NCI-H2029 (cell line): Measurements from ENCODE around the gene CPPED1.
"Not testable (repeated sequence)": the region's sequence is repeated elsewhere in the genome, so short reads cannot be mapped to it uniquely, and the experiment has no call there.

Experiments used
- DNase-seq: peaks from one replicate; lab custom pipeline; 2025; lab: John Stamatoyannopoulos, UW

Gene CPPED1, protein sequence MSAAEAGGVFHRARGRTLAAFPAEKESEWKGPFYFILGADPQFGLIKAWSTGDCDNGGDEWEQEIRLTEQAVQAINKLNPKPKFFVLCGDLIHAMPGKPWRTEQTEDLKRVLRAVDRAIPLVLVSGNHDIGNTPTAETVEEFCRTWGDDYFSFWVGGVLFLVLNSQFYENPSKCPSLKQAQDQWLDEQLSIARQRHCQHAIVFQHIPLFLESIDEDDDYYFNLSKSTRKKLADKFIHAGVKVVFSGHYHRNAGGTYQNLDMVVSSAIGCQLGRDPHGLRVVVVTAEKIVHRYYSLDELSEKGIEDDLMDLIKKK

DNA sequence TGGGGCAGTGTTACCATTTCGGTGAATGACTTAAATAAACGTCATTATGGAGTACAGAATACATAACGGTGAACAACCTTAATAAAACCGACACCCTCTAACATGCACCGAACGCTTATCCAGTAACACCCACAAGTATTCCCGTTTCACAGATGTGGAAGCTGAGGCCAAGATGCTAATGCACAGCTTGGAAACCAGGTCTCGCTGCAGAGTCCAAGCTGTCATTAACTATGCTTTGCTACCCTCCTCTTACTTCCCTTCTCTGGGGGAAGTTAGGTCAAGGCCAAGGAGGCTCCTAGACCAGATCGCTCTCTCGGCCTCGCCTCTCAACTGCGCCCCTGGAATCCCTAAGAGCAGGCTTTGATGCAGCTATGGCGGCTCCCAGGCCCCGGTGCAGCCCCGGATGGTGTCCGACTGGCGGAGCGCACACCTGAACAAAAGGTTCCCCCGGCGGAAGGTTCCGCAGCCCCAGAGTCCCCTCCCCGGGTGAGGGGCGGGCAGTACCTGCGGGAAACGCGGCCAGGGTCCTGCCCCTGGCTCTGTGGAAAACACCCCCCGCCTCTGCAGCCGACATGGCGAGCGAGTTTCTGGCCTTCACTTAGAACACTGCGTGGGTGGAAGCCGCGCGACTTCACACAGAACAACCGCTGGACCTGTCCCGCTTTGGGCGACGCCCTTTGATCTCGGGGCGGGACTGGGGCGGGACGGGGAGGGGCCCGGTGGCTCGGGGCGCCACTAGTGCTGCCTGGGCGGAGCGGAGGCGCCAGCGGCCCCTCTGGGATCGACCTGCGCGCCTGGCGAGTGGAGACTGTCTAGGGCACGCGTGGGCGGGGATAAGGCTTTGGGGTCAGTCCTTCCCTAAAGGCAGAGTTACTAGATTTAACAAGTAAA, at the start of gene CPPED1:
Gene CPPED1, minus strand, starts transcription at position 685 of the 891 bp plus-strand sequence. Its CDS starts 111 bp downstream, at position 574.
- DNase-seq, result peak; percentile 86

DNA sequence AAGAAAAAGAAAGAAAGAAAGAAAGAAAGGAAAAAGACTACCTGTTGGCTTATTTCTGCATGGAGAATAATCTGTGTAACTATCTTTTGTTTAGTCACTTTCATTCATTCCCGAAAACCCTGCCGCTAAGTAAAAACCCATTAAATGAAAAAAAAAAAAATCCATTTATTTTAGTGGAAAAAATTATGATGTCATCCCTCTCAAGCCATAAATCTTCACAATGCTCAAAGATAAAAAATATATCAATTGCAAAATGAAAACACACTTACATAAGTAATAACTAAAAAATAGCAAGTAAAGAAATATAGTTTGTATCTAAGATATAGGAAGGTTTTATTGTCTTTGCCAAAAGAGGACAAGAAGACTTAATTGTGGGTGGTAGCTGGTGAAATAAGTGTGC, 46.5 kb upstream of the CPPED1 start:
- no peak for DNase-seq

DNA sequence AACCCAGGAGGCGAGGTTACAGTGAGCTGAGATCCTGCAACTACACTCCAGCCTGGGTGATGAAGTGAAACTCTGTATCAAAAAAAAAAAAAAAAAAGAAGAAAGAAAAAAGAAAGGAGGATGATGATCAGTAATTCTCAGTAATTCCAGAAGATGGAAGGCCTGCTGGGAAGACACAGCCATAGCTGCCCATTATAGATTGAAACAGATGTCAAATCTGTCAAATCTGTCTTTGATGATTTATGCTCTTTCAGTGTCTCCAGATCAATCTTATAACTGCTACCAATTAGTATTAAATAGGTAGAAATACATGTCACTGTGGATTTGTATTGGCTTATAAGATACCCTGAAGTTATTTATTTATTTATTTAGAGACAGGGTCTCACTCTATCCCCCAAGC, 42.9 kb upstream of the CPPED1 start:
- no peak for DNase-seq

DNA sequence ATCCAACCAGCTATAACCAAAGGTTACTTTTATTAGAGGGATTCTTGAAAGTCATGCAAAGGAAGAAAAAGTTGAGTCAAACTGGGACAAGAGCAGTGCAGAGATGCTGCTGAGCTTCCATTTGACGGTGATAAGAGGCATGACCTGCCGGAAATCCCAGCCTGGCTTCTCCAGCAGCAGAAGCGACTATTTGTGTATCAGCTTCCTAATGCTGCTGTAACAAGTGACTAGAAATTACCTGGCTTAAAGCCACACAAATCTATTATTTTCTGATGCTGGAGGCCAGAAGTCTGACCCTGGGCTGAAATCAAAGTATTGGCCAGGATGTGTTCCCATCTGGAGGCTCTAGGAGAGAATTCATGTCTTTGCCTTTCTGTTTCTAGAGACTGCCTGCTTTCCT, 41.6 kb upstream of the CPPED1 start:
- no peak for DNase-seq

DNA sequence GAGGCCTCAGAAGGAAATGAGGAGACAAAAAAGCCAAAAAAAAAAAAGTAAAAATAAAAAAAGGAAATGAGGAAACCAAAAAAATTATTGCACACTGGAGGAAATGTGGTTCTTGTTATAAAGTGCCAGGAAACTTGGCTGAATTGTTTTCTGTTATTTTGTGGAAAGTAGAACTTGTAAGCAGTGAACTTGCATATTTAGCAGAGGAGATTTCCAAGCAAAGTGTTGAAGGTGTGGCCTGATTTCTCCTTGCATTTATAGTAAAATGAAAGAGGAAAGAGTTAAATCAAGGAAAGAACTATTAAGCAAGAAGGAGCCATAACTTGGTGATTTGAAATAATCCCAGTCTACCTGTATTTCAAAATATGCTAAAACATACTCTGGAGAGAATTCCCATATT, 34.1 kb upstream of the CPPED1 start:
- no peak for DNase-seq

DNA sequence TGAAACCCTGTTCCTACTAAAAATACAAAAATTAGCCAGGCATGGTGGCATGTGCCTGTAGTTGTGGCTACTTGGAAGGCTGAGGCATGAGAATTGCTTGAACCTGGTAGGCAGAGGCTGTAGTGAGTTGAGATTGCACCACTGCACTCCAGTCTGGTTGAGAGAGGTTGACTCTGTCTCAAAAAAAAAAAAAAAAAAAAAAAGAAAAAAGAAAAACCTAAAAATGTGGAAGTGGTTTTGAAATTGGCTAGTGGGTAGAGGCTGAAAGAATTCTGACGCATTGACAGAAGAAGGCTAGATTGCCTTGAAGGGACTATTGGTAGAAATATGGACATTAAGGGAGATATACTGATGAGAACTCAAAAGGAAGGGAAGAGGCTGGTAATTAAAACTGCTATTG, 33.6 kb upstream of the CPPED1 start:
- DNase-seq, result no peak

DNA sequence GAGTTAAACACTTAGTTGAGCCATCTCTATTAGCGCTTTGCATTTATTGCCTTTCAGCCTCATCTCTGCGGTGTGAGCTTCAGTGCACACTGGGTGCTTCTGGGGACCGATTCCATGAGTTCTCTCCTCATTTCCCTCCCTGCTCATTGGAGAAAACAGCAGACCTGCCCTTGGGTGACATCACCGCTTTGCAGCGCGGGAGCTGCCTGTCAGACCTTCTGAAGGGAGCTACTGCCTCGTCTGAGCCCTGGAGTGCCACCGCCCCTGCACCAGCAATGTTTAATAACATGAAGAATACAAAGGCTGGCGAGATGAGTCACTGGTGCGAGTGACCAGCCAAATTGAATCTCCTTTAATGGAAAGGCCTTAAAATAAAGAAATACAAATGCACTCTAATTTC, 30.2 kb upstream of the CPPED1 start:
- peak; percentile 53 for DNase-seq

DNA sequence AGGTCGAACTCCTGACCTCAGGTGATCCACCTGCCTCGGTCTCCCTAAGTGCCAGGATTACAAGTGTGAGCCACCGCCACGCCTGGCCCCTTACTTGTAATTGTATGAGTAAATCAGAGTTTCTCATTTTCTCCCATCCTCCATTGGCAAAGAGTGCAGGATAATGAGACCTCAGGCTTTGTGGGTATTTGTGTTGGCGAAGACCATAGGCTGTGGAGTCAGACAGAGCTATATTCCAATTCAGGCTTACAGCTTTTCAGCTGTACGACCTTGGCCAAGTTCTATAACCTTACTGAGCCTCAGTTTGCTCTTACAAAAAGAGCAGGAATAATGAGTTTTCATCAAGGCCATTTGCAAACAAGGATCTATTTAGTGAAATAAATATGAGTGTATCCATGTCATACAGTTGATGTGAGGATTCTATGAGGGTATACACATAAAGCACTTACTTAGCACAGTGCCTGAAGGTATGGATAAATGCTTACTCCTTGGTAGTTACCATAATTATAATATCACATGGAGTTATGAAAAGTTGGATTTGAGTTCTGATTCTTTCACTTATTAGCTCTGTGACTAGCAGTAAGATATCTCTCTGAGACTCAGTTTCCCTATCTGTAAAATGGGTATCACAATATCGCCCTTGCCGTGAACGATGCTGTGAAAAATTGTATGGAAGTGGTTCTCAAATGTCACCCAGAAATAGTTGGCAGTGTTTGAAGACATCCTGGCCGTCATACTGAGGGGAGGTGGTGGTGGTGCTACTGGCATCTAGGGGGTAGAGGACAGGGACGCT, 25.6 kb upstream of the CPPED1 start:
- DNase-seq, result no peak

DNA sequence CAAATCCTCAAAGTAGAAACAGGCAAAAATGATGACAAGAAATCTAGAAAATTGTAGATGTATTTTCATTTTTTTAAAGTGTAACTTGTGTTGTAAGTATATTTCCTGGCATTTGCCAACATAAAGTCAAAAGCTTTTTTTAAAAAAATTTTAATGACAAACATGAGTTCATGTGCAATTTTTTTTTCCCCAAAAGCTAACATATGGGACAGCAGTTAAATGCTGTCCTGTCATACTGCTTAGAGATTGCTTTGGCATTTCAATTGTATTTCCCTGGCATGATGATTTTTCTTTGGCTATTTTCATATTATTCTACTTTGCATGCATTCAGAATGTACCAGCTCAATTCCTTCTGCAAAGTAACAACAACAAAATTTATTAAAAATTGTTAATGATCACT, 24.5 kb upstream of the CPPED1 start:
- no peak for DNase-seq

DNA sequence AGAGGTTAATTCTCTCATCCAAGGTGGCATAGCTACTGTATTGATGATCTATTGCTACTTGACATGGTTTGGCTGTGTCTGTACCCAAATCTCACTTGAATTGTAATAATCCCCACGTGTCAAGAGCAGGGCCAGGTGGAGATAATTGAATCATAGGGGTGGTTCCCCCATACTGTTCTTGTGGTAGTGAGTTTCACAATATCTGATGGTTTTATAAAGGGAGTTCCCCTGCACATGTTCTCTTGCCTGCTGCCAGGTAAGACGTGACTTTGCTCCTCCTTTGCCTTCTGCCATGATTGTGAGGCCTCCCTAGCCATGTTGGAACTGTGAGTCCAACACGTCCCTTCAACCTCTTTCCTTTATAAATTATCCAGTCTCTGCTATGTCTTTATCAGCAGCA, 22.9 kb upstream of the CPPED1 start:
- DNase-seq, result no peak

DNA sequence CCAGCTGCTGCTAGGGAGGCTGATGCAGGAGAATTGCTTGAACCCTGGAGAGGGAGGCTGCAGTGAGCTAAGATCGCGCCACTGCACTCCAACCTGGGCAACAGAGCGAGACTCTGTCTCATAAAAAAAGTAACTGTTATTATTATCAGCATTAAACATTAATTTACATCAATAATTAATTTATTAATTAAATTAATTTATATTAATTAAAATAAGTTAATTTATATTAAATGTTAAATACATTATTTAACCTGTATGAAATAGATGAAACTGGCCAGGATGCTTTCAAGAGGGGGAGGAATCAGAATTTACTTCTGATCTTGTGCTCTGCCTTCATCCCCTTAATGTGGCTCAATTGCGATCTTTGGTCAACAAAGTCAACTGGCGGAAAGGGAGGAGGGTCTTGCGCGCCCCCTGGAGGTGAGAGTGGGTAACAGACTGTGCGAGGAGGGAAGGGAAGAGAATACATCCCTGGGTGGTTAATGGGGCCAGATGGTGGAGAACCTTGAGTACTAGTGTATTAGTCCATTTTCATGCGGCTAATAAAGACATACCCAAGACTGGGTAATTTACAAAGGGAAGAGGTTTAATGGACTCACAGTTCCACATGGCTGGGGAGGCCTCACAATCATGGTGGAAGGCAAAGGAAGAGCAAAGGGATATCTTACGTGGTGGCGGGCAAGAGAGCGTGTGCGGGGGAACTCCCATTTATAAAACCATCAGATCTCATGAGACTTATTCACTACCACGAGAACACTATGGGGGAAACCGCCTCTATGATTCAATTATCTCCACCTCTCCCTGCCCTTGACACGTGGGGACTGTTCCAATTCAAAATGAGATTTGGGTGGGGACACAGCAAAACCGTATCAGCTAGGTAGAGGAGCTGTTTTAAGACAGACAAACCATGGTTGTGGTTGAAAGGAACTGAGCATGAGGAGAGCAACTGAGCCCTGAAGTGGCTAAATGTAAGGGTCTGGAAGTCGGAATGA, 15.7 kb upstream of the CPPED1 start:
- DNase-seq, result no peak

DNA sequence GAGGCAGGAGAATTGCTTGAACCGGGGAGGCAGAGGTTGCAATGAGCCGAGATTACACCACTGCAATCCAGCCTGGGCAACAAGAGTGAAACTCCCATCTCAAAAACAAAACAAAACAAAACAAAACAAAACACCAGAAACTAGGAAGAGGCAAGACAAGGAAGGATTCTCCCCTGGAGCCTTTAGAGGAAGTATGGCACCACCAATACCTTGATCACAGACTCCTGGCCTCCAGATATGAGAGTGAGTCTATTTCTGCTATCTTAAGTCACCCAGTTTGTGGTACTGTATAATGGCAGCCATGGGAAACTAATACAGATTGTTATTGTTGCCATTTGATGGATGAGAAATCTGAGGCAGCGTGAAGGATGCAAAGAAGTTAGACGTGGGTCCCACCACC, 14.6 kb upstream of the CPPED1 start:
- no peak for DNase-seq

DNA sequence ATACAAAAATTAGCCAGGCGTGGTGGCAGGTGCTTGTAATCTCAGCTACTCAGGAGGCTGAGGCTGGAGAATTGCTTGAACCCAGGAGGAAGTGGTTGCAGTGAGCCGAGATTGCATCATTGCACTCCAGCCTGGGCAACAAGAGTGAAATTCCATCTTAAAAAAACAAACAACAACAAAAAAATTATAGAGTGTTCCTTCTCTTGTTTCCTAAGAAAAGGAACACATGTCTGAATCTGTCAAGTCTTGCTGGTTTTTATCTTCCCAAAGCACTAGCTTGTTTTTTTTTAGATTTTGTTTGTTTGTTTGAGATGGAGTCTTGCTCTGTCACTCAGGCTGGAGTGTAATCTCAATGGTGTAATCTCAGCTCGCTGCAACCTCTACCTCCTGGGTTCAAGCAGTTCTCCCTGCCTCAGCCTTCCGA, 13.1 kb upstream of the CPPED1 start:
- DNase-seq, result peak; percentile 25

DNA sequence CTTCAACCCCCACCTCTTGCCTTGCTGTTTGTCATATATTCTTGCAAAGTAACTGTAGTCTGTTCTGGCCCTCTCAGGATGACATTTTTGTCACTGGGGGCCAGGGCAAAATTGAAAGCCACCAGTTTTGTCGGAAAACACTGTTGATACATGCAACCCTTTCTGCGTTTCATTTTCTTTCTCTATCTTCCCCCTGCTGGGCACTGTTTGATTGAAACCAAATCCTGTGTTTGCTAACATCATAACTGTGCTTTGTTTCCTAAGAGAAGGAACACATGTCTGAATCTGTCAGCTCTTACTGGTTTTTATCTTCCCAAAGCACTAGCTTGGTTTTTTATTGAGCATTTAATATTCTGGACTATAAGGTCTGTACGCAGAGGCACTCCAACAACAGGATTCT, 11.7 kb upstream of the CPPED1 start:
- no peak for DNase-seq

DNA sequence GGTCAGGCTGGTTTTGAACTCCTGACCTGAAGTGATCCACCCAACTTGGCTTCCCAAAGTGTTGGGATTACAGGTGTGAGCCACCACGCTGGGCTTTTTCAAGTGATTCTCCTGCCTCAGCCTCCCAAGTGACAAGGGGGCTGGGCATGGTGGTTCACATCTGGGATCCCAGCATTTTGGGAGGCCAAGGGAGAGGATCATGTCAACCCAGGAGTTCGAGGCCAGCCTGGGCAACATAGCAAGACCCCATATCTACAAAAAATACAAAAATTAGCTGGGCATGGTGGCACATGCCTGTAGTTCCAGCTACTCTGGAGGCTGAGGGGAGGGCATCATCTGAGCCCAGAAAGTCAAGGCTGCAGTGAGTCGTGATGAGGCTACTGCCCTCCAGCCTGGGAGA, 10.0 kb upstream of the CPPED1 start:
- DNase-seq, result not testable (repeated sequence)

DNA sequence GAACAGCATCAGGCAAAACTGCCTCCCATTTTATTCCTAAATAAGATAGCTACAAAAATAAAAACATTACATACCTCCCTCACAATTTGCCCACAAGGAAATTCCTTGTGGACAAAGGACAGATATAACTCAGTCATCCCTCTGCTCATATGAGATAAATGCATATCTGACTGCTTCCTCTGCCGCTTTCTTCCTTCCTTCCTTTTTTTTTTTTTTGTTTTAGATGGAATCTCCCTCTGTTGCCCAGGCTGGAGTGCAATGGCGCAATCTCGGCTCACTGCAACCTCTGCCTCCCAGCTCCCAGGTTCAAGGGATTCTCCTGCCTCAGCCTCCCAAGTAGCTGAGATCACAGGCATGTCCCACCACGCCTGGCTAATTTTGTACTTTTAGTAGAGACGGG, 9.6 kb upstream of the CPPED1 start:
- not testable (repeated sequence) for DNase-seq

DNA sequence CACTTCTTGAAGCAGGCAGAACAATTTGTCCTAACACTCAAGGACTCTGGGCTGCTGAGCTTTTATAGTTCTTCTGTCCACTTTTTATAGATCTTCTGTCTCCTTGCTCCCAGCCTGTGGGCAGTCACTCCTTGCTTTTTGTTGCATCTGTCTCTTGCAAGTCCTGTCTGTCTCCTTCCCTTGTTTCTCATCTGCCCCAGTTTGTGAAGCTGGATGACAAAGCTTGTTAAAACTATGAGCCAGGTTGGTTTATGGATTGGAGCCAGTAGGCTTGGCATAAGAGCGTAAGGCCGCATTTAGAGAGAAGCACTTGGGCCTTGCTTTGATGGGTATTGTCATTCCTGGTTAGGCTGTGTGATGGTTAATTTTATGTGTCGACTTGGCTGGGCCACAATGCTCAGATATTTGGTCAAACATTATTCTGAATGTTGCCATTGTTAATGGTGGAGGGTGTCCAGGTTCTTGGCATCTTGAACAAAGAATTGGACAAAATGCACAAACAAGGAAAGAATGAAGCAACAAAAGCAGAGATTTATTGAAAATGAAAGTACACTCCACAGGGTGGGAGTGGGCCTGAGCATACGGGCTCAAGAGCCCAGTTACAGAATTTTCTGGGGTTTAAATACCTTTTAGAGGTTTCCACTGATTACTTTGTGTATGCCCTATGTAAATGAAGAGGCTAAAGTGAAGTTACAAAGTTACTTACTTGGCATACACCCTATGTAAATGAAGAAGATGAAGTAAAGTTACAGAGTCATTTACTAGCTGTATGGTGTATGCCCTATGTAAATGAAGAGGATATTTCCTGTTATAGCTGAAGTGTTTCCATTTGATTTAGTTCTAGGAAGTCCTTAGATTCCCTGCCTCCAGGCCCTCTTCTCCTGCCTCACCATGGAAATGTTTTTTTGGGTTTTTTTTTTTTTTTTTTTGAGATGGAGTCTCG, 8.0 kb upstream of the CPPED1 start:
- no peak for DNase-seq

DNA sequence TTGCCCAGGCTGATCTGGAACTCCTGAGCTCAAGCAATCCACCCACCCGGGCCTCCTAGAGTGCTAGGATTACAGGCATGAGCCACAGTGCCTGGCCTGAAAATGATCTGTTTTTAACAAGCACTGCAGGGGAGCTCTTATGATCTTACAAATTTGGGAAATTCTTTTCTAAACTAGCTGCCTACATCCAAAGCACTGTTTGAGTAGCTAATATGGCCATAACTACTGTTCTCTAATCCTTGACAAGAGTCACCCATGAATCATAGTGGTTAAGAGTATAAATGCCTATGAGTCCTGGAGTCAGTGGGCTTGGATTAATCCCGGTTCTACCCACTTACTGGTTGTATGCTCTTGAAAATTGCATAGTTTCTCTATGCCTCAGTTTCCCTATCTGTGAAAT, 1.4 kb upstream of the CPPED1 start:
- DNase-seq, result no peak

DNA sequence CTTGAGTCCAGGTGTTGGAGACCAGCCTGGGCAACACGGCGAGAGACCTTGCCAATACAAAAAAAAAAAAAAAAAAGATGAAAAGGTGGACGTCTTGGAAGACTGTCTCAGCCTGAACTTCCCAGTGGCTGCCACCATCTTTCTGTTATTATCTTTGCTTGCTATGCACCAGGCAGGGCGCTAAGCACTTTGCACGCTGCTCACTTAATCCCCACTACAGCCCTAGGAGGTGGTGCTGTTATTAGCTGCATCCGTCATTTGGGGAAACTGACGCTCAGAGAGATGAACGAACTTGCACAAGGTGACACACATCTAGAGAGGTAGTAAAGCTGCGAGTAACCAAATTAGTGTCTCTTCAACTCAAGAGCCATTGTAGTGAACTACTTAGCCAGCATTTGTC, 708 bp upstream of the CPPED1 start:
- DNase-seq, result no peak

DNA sequence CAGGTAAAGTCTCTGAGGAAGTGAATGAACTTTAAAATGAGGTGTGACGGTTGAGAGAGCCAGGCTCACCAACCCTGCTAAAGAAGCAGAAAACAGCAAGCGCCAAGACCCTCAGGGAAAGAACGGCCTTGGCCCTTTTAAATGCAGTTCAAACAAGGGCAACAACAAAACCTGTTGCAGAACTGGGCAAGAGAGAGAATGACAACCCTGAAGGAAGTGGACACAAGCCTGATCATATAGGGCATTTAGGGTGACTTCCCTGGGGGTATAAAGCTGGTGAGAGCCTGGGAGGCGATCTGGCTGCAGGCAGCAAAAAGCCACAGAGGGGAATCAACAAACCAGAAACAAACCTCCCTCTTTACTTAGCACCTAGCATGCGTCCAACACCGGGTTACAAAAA, 1.0 kb downstream of the CPPED1 start:
- no peak for DNase-seq
